HG02943 (cell line): ENCODE data around the gene OR10AD1.
"Not testable (repeated sequence)": the region's sequence is repeated elsewhere in the genome, so short reads cannot be mapped to it uniquely, and the experiment has no call there.

Source experiments
- ATAC-seq: cut with Tn5 transposase; IDR thresholded peaks from one replicate; pipeline ENCODE4 v1.9.1; 2021; ENCODE audit warnings: mild to moderate bottlenecking, low read depth, moderate library complexity; ENCODE audit not compliant: unreplicated experiment

The OR10AD1 gene

GRCh38 chr12:48203192-48203591 lies at the start of gene OR10AD1:
TSS of gene OR10AD1 (minus strand) at chr12:48203292. CDS start at chr12:48203292, 0 bp downstream.
- no peak for ATAC-seq

GRCh38 chr12:48247181-48247966 lies 44.3 kb upstream of the OR10AD1 start:
- ATAC-seq = no peak

- no peak for ATAC-seq
Measured at GRCh38 chr12:48237162-48237561, 34.1 kb upstream of the OR10AD1 start.

GRCh38 chr12:48235796-48236333 lies 32.8 kb upstream of the OR10AD1 start:
- ATAC-seq = no peak

GRCh38 chr12:48231169-48231958 lies 28.3 kb upstream of the OR10AD1 start:
- ATAC-seq = not testable (repeated sequence)

GRCh38 chr12:48224533-48224932 lies 21.4 kb upstream of the OR10AD1 start:
- not testable (repeated sequence) for ATAC-seq

- no peak for ATAC-seq
Measured at GRCh38 chr12:48221645-48222044, 18.6 kb upstream of the OR10AD1 start.

- ATAC-seq = no peak
Measured at GRCh38 chr12:48220701-48221100, 17.6 kb upstream of the OR10AD1 start.

GRCh38 chr12:48219631-48220030 lies 16.5 kb upstream of the OR10AD1 start:
- no peak for ATAC-seq

GRCh38 chr12:48216785-48217184 lies 13.7 kb upstream of the OR10AD1 start:
- ATAC-seq = no peak

- ATAC-seq = not testable (repeated sequence)
Measured at GRCh38 chr12:48209495-48209894, 6.4 kb upstream of the OR10AD1 start.

GRCh38 chr12:48202766-48203165 lies 326 bp downstream of the OR10AD1 start:
- ATAC-seq = no peak

- no peak for ATAC-seq
Measured at GRCh38 chr12:48201516-48201915, 1.6 kb downstream of the OR10AD1 start.

GRCh38 chr12:48201091-48201490 lies 2.0 kb downstream of the OR10AD1 start:
- ATAC-seq = no peak

GRCh38 chr12:48199774-48200221 lies 3.3 kb downstream of the OR10AD1 start:
- ATAC-seq = no peak

- no peak for ATAC-seq
Measured at GRCh38 chr12:48198985-48199384, 4.1 kb downstream of the OR10AD1 start.

- ATAC-seq = peak; percentile 9
Measured at GRCh38 chr12:48198672-48198971, 4.5 kb downstream of the OR10AD1 start.

GRCh38 chr12:48197971-48198671 lies 5.0 kb downstream of the OR10AD1 start:
- ATAC-seq = peak; percentile 100

GRCh38 chr12:48197549-48197970 lies 5.5 kb downstream of the OR10AD1 start:
- ATAC-seq = no peak

- ATAC-seq = no peak
Measured at GRCh38 chr12:48194799-48195201, 8.3 kb downstream of the OR10AD1 start.

GRCh38 chr12:48193623-48194022 lies 9.5 kb downstream of the OR10AD1 start:
- ATAC-seq = no peak
